AG04449 (cell line): ENCODE data around the gene EBF4.
A peak's percentile ranks its signal among the peaks of the same experiment; 100 is the strongest.
"Not testable (repeated sequence)": the region's sequence is repeated elsewhere in the genome, so short reads cannot be mapped to it uniquely, and the experiment has no call there.

Experiments used
- CTCF ChIA-PET: fragments of 350-600 bp; formaldehyde crosslinking; extraction: SDS; loops from one replicate; lab custom pipeline; 2021; ENCODE audit warnings: antibody characterized with exemption; lab: Yijun Ruan, JAX
- POLR2A ChIA-PET: fragments of 400-600, 350-600 bp; formaldehyde crosslinking; extraction: SDS; loops from one replicate; lab custom pipeline; 2020; ENCODE audit warnings: antibody characterized with exemption, inconsistent platforms; lab: Yijun Ruan, JAX
- DNase-seq: peaks from one replicate; pipeline ENCODE4 v3.0.0-alpha.2; 2010; ENCODE audit warnings: low read depth, low spot score
- H3K4me3 ChIP-seq: 2 replicates; pipeline ENCODE4 v1.5.1; 2011; ENCODE audit warnings: low read depth, mild to moderate bottlenecking, control low read depth, low read length
- CTCF ChIP-seq: IDR thresholded peaks from one replicate; pipeline ENCODE4 v1.5.1; 2011; ENCODE audit warnings: mild to moderate bottlenecking, moderate library complexity, low read length, control low read depth, inconsistent platforms; ENCODE audit not compliant: insufficient read depth; ENCODE audit errors: missing control alignments

EBF4 gene

GRCh38 chr20:2692886-2693285, 306 bp downstream of the EBF4 start:
- ChIA-PET CTCF (interaction anchor here (1.0 to 3.8 kb wide), 4 partner anchors 11 to 60 kb away, joined by 4 to 16 read pairs (median 6); no protein-coding TSS in a partner anchor), POLR2A (no interaction called here)
- peak overlapping the region; percentile 44 for H3K4me3 ChIP-seq
- no peak for TF ChIP-seq CTCF
- DNase-seq: no peak

GRCh38 chr20:2693286-2694007, 867 bp downstream of the EBF4 start:
- ChIA-PET POLR2A (no interaction called here), CTCF (interaction anchor here (1.0 to 3.8 kb wide), 7 partner anchors 10 to 64 kb away, joined by 3 to 16 read pairs (median 4); no protein-coding TSS in a partner anchor)
- TF ChIP-seq CTCF: no peak
- peak overlapping the region; percentile 44 for H3K4me3 ChIP-seq
- no peak for DNase-seq

- DNase-seq: no peak
- ChIA-PET CTCF (interaction anchor here (1.0 to 3.8 kb wide), 8 partner anchors 10 to 307 kb away, joined by 3 to 16 read pairs (median 4); no protein-coding TSS in a partner anchor), POLR2A (no interaction called here)
- H3K4me3 ChIP-seq: no peak overlapping the region
- no peak for TF ChIP-seq CTCF
Measured at GRCh38 chr20:2694008-2694471, 1.5 kb downstream of the EBF4 start.

GRCh38 chr20:2694519-2694918, 1.9 kb downstream of the EBF4 start:
- no peak for TF ChIP-seq CTCF
- no peak for DNase-seq
- CTCF ChIA-PET: interaction anchor here (1.0 to 3.8 kb wide), 8 partner anchors 9 to 306 kb away, joined by 3 to 16 read pairs (median 4); no protein-coding TSS in a partner anchor
- no peak overlapping the region for H3K4me3 ChIP-seq
- POLR2A ChIA-PET: no interaction called here

- no peak for DNase-seq
- ChIA-PET CTCF (interaction anchor here (1.5 to 3.8 kb wide), 4 partner anchors 8 to 58 kb away, joined by 4 to 16 read pairs (median 6); no protein-coding TSS in a partner anchor), POLR2A (no interaction called here)
- TF ChIP-seq CTCF: no peak
- no peak overlapping the region for H3K4me3 ChIP-seq
Measured at GRCh38 chr20:2695206-2695983, 2.8 kb downstream of the EBF4 start.

GRCh38 chr20:2695984-2696525, 3.5 kb downstream of the EBF4 start:
- CTCF ChIA-PET: interaction anchor here (1.5 to 1.6 kb wide), 2 partner anchors 18 to 49 kb away, joined by 4 to 5 read pairs; no protein-coding TSS in a partner anchor
- H3K4me3 ChIP-seq, POLR2A ChIA-PET, DNase-seq: not testable (repeated sequence)
